Retinal pigment epithelial cell (primary cell): Measurements from ENCODE around the gene GUCY2D.
"Not testable (repeated sequence)": the region's sequence is repeated elsewhere in the genome, so short reads cannot be mapped to it uniquely, and the experiment has no call there.

Source experiments
- DNase-seq: peaks from one replicate; pipeline ENCODE4 v3.0.0-alpha.2; 2010; ENCODE audit warnings: low read depth
- H3K4me3 ChIP-seq: 2 replicates; pipeline ENCODE4 v1.5.1; 2011; ENCODE audit warnings: mild to moderate bottlenecking, low read length, control low read depth, moderate library complexity
- TF ChIP-seq, protein P1 (sequence below): conservative IDR thresholded peaks from 2 replicates; pipeline ENCODE4 v1.5.1; 2011; ENCODE audit warnings: low read depth, low read length, control low read depth, inconsistent platforms

GUCY2D gene

GRCh38 chr17:8019166-8019565 lies 16.8 kb downstream of the GUCY2D start:
- H3K4me3 ChIP-seq, result no peak overlapping the region
- TF ChIP-seq, protein P1, sequence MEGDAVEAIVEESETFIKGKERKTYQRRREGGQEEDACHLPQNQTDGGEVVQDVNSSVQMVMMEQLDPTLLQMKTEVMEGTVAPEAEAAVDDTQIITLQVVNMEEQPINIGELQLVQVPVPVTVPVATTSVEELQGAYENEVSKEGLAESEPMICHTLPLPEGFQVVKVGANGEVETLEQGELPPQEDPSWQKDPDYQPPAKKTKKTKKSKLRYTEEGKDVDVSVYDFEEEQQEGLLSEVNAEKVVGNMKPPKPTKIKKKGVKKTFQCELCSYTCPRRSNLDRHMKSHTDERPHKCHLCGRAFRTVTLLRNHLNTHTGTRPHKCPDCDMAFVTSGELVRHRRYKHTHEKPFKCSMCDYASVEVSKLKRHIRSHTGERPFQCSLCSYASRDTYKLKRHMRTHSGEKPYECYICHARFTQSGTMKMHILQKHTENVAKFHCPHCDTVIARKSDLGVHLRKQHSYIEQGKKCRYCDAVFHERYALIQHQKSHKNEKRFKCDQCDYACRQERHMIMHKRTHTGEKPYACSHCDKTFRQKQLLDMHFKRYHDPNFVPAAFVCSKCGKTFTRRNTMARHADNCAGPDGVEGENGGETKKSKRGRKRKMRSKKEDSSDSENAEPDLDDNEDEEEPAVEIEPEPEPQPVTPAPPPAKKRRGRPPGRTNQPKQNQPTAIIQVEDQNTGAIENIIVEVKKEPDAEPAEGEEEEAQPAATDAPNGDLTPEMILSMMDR, result no peak
- DNase-seq, result no peak

GRCh38 chr17:8019665-8020650 lies 17.5 kb downstream of the GUCY2D start:
- H3K4me3 ChIP-seq, result no peak overlapping the region
- TF ChIP-seq, protein P1, result no peak
- DNase-seq, result no peak

GRCh38 chr17:8020776-8021564 lies 18.6 kb downstream of the GUCY2D start:
- TF ChIP-seq, protein P1, result no peak
- no peak for DNase-seq
- H3K4me3 ChIP-seq, result no peak overlapping the region

GRCh38 chr17:8021565-8022359 lies 19.3 kb downstream of the GUCY2D start:
- DNase-seq, result no peak
- no peak overlapping the region for H3K4me3 ChIP-seq
- TF ChIP-seq, protein P1, result no peak

GRCh38 chr17:8022360-8023003 lies 20.1 kb downstream of the GUCY2D start:
- TF ChIP-seq, protein P1, result no peak
- no peak for DNase-seq
- no peak overlapping the region for H3K4me3 ChIP-seq

DNA sequence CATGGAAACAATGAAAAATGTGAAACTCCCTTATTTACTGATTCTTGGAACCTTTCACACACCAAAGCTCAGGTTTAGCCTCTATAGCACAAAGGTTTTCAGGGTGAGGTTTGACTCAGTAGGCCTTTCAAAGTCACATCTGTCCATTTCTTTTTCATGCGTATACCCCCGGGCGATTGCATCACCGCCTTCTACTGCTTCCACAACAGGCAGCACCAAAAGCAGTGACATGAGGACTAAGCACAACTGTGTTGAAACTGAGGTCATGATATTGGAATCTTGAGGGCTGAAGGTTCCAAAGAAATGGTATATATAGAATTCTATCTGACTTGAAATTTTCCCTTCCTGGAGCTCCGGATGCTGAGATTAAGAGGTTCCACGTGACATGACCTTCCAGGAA lies 21.7 kb downstream of the GUCY2D start:
- not testable (repeated sequence) for H3K4me3 ChIP-seq, DNase-seq
